SW480 (cell line): ENCODE measurements around the gene SGMS1.
"Not testable (repeated sequence)": the region's sequence is repeated elsewhere in the genome, so short reads cannot be mapped to it uniquely, and the experiment has no call there.

Experiments
- DNase-seq: peaks from one replicate; pipeline ENCODE4 v3.0.0-alpha.2; 2016; ENCODE audit warnings: low spot score

SGMS1 gene

GRCh38 chr10:50369931-50370330, 253.8 kb downstream of the SGMS1 start:
- no peak for DNase-seq

GRCh38 chr10:50367732-50368131, 256.0 kb downstream of the SGMS1 start:
- DNase-seq, result peak; percentile 25

- DNase-seq, result not testable (repeated sequence)
These were observed 257.3 kb downstream of the SGMS1 start for GRCh38 chr10:50366421-50366820.

- not testable (repeated sequence) for DNase-seq
These were observed 259.0 kb downstream of the SGMS1 start for GRCh38 chr10:50364730-50365129.

GRCh38 chr10:50362547-50363125, 261.1 kb downstream of the SGMS1 start:
- no peak for DNase-seq

GRCh38 chr10:50361946-50362345, 261.8 kb downstream of the SGMS1 start:
- no peak for DNase-seq

GRCh38 chr10:50360077-50360850, 263.5 kb downstream of the SGMS1 start:
- no peak for DNase-seq

GRCh38 chr10:50358925-50359687, 264.6 kb downstream of the SGMS1 start:
- DNase-seq, result no peak

- no peak for DNase-seq
These were observed 265.3 kb downstream of the SGMS1 start for GRCh38 chr10:50358411-50358810.

- not testable (repeated sequence) for DNase-seq
These were observed 267.3 kb downstream of the SGMS1 start for GRCh38 chr10:50356481-50356832.

GRCh38 chr10:50355693-50356480, 267.9 kb downstream of the SGMS1 start:
- DNase-seq, result not testable (repeated sequence)

- DNase-seq, result no peak
These were observed 272.1 kb downstream of the SGMS1 start for GRCh38 chr10:50351483-50352146.

- DNase-seq, result no peak
These were observed 273.4 kb downstream of the SGMS1 start for GRCh38 chr10:50350366-50350765.

GRCh38 chr10:50349554-50349953, 274.2 kb downstream of the SGMS1 start:
- no peak for DNase-seq

GRCh38 chr10:50347394-50347802, 276.4 kb downstream of the SGMS1 start:
- DNase-seq, result no peak

GRCh38 chr10:50346942-50347341, 276.8 kb downstream of the SGMS1 start:
- DNase-seq, result no peak

GRCh38 chr10:50345545-50345944, 278.2 kb downstream of the SGMS1 start:
- no peak for DNase-seq

- DNase-seq, result no peak
These were observed 279.9 kb downstream of the SGMS1 start for GRCh38 chr10:50343702-50344331.

GRCh38 chr10:50341987-50342386, 281.8 kb downstream of the SGMS1 start:
- DNase-seq, result no peak

GRCh38 chr10:50336140-50336539, 287.6 kb downstream of the SGMS1 start:
- DNase-seq, result no peak

GRCh38 chr10:50335397-50335796, 288.4 kb downstream of the SGMS1 start:
- DNase-seq, result no peak
